OCI-LY7 (cell line): Measurements from ENCODE around the gene FAAP100. TPM values are rescaled to one million over a fixed set of nuclear protein-coding genes. Genes with fewer than 3 reads are reported as not detected.
A peak's percentile ranks its signal among the peaks of the same experiment; 100 is the strongest.

Source experiments
- BruUV-seq: library from RNA; stranded (reverse); fragments of 400-500 nt; replicated peaks from 2 replicates; lab custom pipeline; 2021; lab: Mats Ljungman, UMichigan
- CTCF ChIA-PET: fragments of 300-600 bp; sonication (Branson Sonifier 250); formaldehyde crosslinking; loops from one replicate; lab custom pipeline; 2022; ENCODE audit warnings: antibody characterized with exemption; ENCODE audit not compliant: unreplicated experiment; lab: Charles Lee
- POLR2A ChIA-PET: fragments of 300-600 bp; sonication (Branson Sonifier 250); formaldehyde crosslinking; loops from one replicate; lab custom pipeline; 2022; ENCODE audit warnings: antibody characterized with exemption; lab: Charles Lee
- DNase-seq: peaks from one replicate; pipeline ENCODE4 v3.0.0-alpha.2; 2015; ENCODE audit warnings: low spot score
- H2AFZ ChIP-seq: fragments of 200-600 bp; sonication (generic), shearing (Covaris generic); 2 replicates; pipeline ENCODE4 v1.6.1; 2014; ENCODE audit warnings: mild to moderate bottlenecking, antibody characterized with exemption, low read length, moderate library complexity
- H3K27ac ChIP-seq: fragments of 200-600 bp; sonication (generic); 2 replicates; pipeline ENCODE4 v1.5.1; 2014; ENCODE audit warnings: mixed run types, low read depth, mild to moderate bottlenecking, moderate library complexity, low read length, inconsistent platforms; ENCODE audit not compliant: poor library complexity, severe bottlenecking
- H3K36me3 ChIP-seq: fragments of 200-600 bp; sonication (generic); 2 replicates; pipeline ENCODE4 v1.6.1; 2014; ENCODE audit warnings: mild to moderate bottlenecking, antibody characterized with exemption, low read length, moderate library complexity, mixed read lengths; ENCODE audit not compliant: insufficient read depth
- H3K4me1 ChIP-seq: fragments of 200-600 bp; sonication (generic); 2 replicates; pipeline ENCODE4 v1.5.1; 2014; ENCODE audit warnings: mild to moderate bottlenecking, low read length; ENCODE audit not compliant: insufficient read depth, poor library complexity, severe bottlenecking
- H3K4me2 ChIP-seq: fragments of 200-600 bp; sonication (generic); 2 replicates; pipeline ENCODE4 v1.6.1; 2014; ENCODE audit warnings: mild to moderate bottlenecking, low read length
- H3K4me3 ChIP-seq: fragments of 200-600 bp; sonication (generic); 2 replicates; pipeline ENCODE4 v1.5.1; 2014; ENCODE audit warnings: mild to moderate bottlenecking, low read depth, low read length; ENCODE audit not compliant: poor library complexity, severe bottlenecking
- H3K79me2 ChIP-seq: fragments of 200-600 bp; sonication (generic); 2 replicates; pipeline ENCODE4 v1.6.1; 2016; ENCODE audit warnings: low read depth, mild to moderate bottlenecking, low read length, moderate library complexity, mixed read lengths; ENCODE audit not compliant: insufficient read depth
- H3K9me2 ChIP-seq: fragments of 200-600 bp; sonication (generic); 2 replicates; pipeline ENCODE4 v1.6.1; 2016; ENCODE audit warnings: mild to moderate bottlenecking, low read length, mixed read lengths; ENCODE audit not compliant: insufficient read depth
- H3K9me3 ChIP-seq: fragments of 200-600 bp; sonication (generic); 2 replicates; pipeline ENCODE4 v1.6.1; 2014; ENCODE audit warnings: mild to moderate bottlenecking, mixed run types, low read length, mixed read lengths
- H4K20me1 ChIP-seq: fragments of 200-600 bp; sonication (generic); 2 replicates; pipeline ENCODE4 v1.6.1; 2014; ENCODE audit warnings: mild to moderate bottlenecking, antibody characterized with exemption, low read length, moderate library complexity, mixed read lengths; ENCODE audit not compliant: insufficient read depth
- CTCF ChIP-seq: fragments of 200-600 bp; sonication (generic); conservative IDR thresholded peaks from 2 replicates; pipeline ENCODE4 v1.5.1; 2014; ENCODE audit warnings: mild to moderate bottlenecking, antibody characterized with exemption, low read length, moderate library complexity, mixed read lengths
- EZH2phosphoT487 ChIP-seq: fragments of 200-600 bp; sonication (generic); IDR thresholded peaks from 2 replicates; pipeline ENCODE4 v1.6.1; 2018; ENCODE audit warnings: low read depth, borderline replicate concordance, mild to moderate bottlenecking, mixed run types, antibody characterized with exemption, low read length, moderate library complexity, mixed read lengths
- intact Hi-C: fragments of 100-400 bp; cut with micrococcal nuclease; formaldehyde crosslinking; loops from one replicate; pipeline ENCODE4 v1.10.0; 2022; ENCODE audit not compliant: unreplicated experiment
- total RNA-seq, 2 experiments: library from RNA; depleted of rRNA in 1 of 2; stranded (reverse); fragments of >200 nt in 1 of 2; shearing (Covaris generic) in 1 of 2; gene quantifications; 2 replicates each; pipeline ENCODE4 v1.2.3, GENCODE V29; 2014 to 2022

The FAAP100 gene
- total RNA-seq, 2 experiments from 2014 or later: 65.2 to 74.2 TPM

DNA sequence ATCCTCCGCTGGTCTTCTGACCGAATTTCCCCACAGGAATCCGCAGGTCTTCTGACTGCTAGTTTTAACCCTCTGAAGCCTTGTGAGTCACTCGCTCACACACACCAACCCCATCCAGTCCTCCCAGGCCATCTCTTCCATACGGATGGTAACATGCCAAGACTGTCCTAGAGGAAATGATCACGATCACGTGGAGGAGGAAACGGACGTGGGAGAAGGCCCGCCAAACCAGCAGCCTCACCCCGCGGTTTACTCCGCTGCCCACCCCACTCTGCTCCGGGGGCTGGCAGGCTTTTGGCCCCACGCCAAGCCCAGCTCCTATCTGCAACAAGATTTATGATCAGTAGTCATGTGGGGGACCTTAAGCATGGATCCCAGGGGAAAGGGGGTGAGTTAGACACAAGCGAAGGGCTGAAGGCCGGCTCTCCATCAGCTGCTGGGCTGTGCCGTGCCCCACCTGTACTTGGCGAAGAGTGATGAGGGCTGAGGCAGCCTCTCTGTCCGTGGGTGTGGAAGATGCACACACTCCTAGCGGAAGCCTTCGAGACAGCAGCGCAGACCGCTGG lies 1.5 kb upstream of the FAAP100 start:
- H3K4me1 ChIP-seq: peaks cover 30% of the 10 kb centered on the region
- H3K4me3 ChIP-seq: peak overlapping the region; percentile 88
- H3K4me2 ChIP-seq: peak overlapping the region; percentile 88
- peaks cover 50% of the 10 kb centered on the region for H3K36me3 ChIP-seq
- BruUV-seq: TSS peak; percentile 62
- peak overlapping the region; percentile 32; the same call in 1 of the 2 replicates for H2AFZ ChIP-seq
- peaks cover 9% of the 10 kb centered on the region; the same call in 1 of the 2 replicates for H3K79me2 ChIP-seq
- intact Hi-C loops: loop anchor here (2.0 to 5.0 kb wide), 5 partner anchors 47 to 301 kb away; partner anchors contain the start of genes NPLOC4 and TSPAN10
- ChIA-PET CTCF (no interaction called here), POLR2A (interaction anchor here (0.7 kb wide), 1 partner anchor 48 kb away, joined by 3 read pairs; no protein-coding TSS in a partner anchor)
- no peak for DNase-seq
- H3K9me3 ChIP-seq: no peaks in the 10 kb centered on the region
- TF ChIP-seq CTCF: no peak
- no peak for TF ChIP-seq EZH2phosphoT487
- H4K20me1 ChIP-seq: no peaks in the 10 kb centered on the region
- no peaks in the 10 kb centered on the region for H3K9me2 ChIP-seq
- peak overlapping the region; percentile 80 for H3K27ac ChIP-seq

DNA sequence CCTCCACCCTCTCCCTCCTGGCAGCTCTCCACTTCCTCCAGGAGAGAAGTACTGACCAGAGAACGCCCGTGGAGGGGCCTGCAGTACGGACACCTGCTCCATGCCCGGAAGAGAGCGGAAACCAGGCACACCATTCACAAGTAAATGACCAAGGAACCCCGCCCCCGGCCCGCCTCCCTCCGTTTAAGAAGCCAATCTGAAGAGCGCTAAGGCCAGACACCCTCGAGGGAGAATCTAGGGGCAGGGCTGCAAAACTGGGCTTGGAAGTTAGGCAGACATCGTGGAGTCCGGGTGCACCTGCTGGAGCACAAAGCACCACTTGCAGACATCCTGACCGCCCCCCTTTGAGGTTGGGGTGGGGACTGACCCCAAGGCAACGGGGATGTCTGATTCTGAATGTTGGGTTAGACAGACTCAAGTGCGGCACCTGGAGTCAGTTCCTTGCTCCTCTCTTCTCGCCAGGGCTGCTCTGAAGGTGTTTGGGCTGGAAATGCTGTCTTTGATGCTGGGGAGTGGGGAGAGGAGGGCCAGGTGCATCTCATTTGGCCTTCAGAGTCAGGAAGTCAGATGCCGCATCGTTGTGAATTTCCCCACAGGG lies 964 bp upstream of the FAAP100 start:
- CTCF ChIA-PET: no interaction called here
- no TSS peak for BruUV-seq
- POLR2A ChIA-PET: interaction anchor here (0.7 to 2.7 kb wide), 5 partner anchors 9 to 158 kb away, joined by 4 to 15 read pairs (median 5); partner anchors contain the start of gene BAHCC1

More for the DNA sequence above, 964 bp upstream of the FAAP100 start:
- peaks cover 30% of the 10 kb centered on the region for H3K4me1 ChIP-seq
- no peaks in the 10 kb centered on the region for H3K9me3 ChIP-seq
- H3K4me2 ChIP-seq: peak overlapping the region; percentile 88
- peak overlapping the region; percentile 88 for H3K4me3 ChIP-seq
- intact Hi-C loops: loop anchor here (2.0 to 5.0 kb wide), 5 partner anchors 48 to 300 kb away; partner anchors contain the start of genes NPLOC4 and TSPAN10
- peak overlapping the region; percentile 80 for H3K27ac ChIP-seq
- peaks cover 9% of the 10 kb centered on the region; the same call in 1 of the 2 replicates for H3K79me2 ChIP-seq
- H3K36me3 ChIP-seq: peaks cover 49% of the 10 kb centered on the region
- no peak for TF ChIP-seq EZH2phosphoT487
- peak; percentile 59 for TF ChIP-seq CTCF
- peak; percentile 94 for DNase-seq
- peak overlapping the region; percentile 85; the same call in 1 of the 2 replicates for H2AFZ ChIP-seq
- no peaks in the 10 kb centered on the region for H4K20me1 ChIP-seq
- H3K9me2 ChIP-seq: no peaks in the 10 kb centered on the region
